HEK293 (cell line): ENCODE data around the gene CADPS.

ENCODE experiments used
- BCL11B ChIP-seq: fragments of 450-650 bp; formaldehyde crosslinking; IDR thresholded peaks from 2 replicates; pipeline ENCODE4 v1.5.1; 2016; ENCODE audit warnings: low read depth, missing biosample characterization, missing genetic modification characterization
- EGR2 ChIP-seq: fragments of 450-650 bp; formaldehyde crosslinking; IDR thresholded peaks from 2 replicates; pipeline ENCODE4 v1.5.1; 2016; ENCODE audit warnings: low read depth, missing biosample characterization, missing genetic modification characterization
- GLIS2 ChIP-seq: fragments of 450-650 bp; formaldehyde crosslinking; IDR thresholded peaks from 2 replicates; pipeline ENCODE4 v1.5.1; 2016; ENCODE audit warnings: missing biosample characterization, missing genetic modification characterization
- KLF7 ChIP-seq: fragments of 450-650 bp; formaldehyde crosslinking; IDR thresholded peaks from 2 replicates; pipeline ENCODE4 v1.5.1; 2016; ENCODE audit warnings: missing biosample characterization, missing genetic modification characterization, borderline replicate concordance
- MEIS1 ChIP-seq: sonication (generic); formaldehyde crosslinking; IDR thresholded peaks from 2 replicates; pipeline ENCODE4 v1.8.1; 2022; ENCODE audit warnings: missing genetic modification reagents, mild to moderate bottlenecking, borderline replicate concordance
- MZF1 ChIP-seq: fragments of 450-650 bp; formaldehyde crosslinking; IDR thresholded peaks from 2 replicates; pipeline ENCODE4 v1.5.1; 2017; ENCODE audit warnings: missing biosample characterization, missing genetic modification characterization, borderline replicate concordance
- SP2 ChIP-seq: fragments of 450-650 bp; formaldehyde crosslinking; IDR thresholded peaks from 2 replicates; pipeline ENCODE4 v1.5.1; 2016; ENCODE audit warnings: missing biosample characterization, missing genetic modification characterization
- ZEB2 ChIP-seq: fragments of 450-650 bp; formaldehyde crosslinking; IDR thresholded peaks from 2 replicates; pipeline ENCODE4 v1.5.1; 2016; ENCODE audit warnings: missing biosample characterization, missing genetic modification characterization
- ZFHX2 ChIP-seq: fragments of 450-650 bp; formaldehyde crosslinking; conservative IDR thresholded peaks from 2 replicates; pipeline ENCODE4 v1.5.1; 2016; ENCODE audit warnings: missing biosample characterization, missing genetic modification characterization
- ZFP3 ChIP-seq: fragments of 450-650 bp; formaldehyde crosslinking; IDR thresholded peaks from 2 replicates; pipeline ENCODE4 v1.5.1; 2016; ENCODE audit warnings: low read depth, missing biosample characterization, missing genetic modification characterization
- ZNF112 ChIP-seq: fragments of 450-650 bp; formaldehyde crosslinking; IDR thresholded peaks from 2 replicates; pipeline ENCODE4 v1.5.0; 2017; ENCODE audit warnings: missing biosample characterization, missing genetic modification characterization
- ZNF133 ChIP-seq: fragments of 450-650 bp; formaldehyde crosslinking; IDR thresholded peaks from 2 replicates; pipeline ENCODE4 v1.5.1; 2016; ENCODE audit warnings: missing biosample characterization, missing genetic modification characterization
- ZNF138 ChIP-seq: fragments of 450-650 bp; formaldehyde crosslinking; IDR thresholded peaks from 2 replicates; pipeline ENCODE4 v1.5.1; 2016; ENCODE audit warnings: missing biosample characterization, missing genetic modification characterization, borderline replicate concordance
- ZNF146 ChIP-seq: fragments of 450-650 bp; formaldehyde crosslinking; IDR thresholded peaks from 2 replicates; pipeline ENCODE4 v1.5.1; 2016; ENCODE audit warnings: missing biosample characterization, missing genetic modification characterization
- ZNF169 ChIP-seq: fragments of 450-650 bp; formaldehyde crosslinking; IDR thresholded peaks from 2 replicates; pipeline ENCODE4 v1.5.1; 2016; ENCODE audit warnings: missing biosample characterization, missing genetic modification characterization
- ZNF202 ChIP-seq: fragments of 450-650 bp; formaldehyde crosslinking; IDR thresholded peaks from 2 replicates; pipeline ENCODE4 v1.5.1; 2016; ENCODE audit warnings: missing biosample characterization, missing genetic modification characterization, borderline replicate concordance
- ZNF23 ChIP-seq: fragments of 450-650 bp; formaldehyde crosslinking; IDR thresholded peaks from 2 replicates; pipeline ENCODE4 v1.5.1; 2016; ENCODE audit warnings: missing biosample characterization, missing genetic modification characterization, borderline replicate concordance
- ZNF350 ChIP-seq: fragments of 450-650 bp; formaldehyde crosslinking; IDR thresholded peaks from 2 replicates; pipeline ENCODE4 v1.5.0; 2017; ENCODE audit warnings: missing biosample characterization, mild to moderate bottlenecking, missing genetic modification characterization
- ZNF37A ChIP-seq: fragments of 450-650 bp; IDR thresholded peaks from 2 replicates; pipeline ENCODE4 v1.5.1; 2018; ENCODE audit warnings: missing biosample characterization, missing genetic modification characterization
- ZNF423 ChIP-seq: fragments of 450-650 bp; formaldehyde crosslinking; IDR thresholded peaks from 2 replicates; pipeline ENCODE4 v1.5.1; 2016; ENCODE audit warnings: missing biosample characterization, missing genetic modification characterization
- ZNF473 ChIP-seq: fragments of 450-650 bp; formaldehyde crosslinking; IDR thresholded peaks from 2 replicates; pipeline ENCODE4 v1.5.1; 2017; ENCODE audit warnings: missing biosample characterization, missing genetic modification characterization
- ZNF513 ChIP-seq: fragments of 450-650 bp; IDR thresholded peaks from 2 replicates; pipeline ENCODE4 v1.5.1; 2018; ENCODE audit warnings: missing biosample characterization, missing genetic modification characterization
- ZNF555 ChIP-seq: fragments of 450-650 bp; formaldehyde crosslinking; conservative IDR thresholded peaks from 2 replicates; pipeline ENCODE4 v1.5.1; 2017; ENCODE audit warnings: missing biosample characterization, mild to moderate bottlenecking, missing genetic modification characterization, inconsistent platforms
- ZNF600 ChIP-seq: fragments of 450-650 bp; formaldehyde crosslinking; IDR thresholded peaks from 2 replicates; pipeline ENCODE4 v1.5.1; 2016; ENCODE audit warnings: missing biosample characterization, missing genetic modification characterization
- ZNF621 ChIP-seq: fragments of 450-650 bp; formaldehyde crosslinking; IDR thresholded peaks from 2 replicates; pipeline ENCODE4 v1.5.1; 2017; ENCODE audit warnings: missing biosample characterization, missing genetic modification characterization
- ZNF658 ChIP-seq: fragments of 450-650 bp; formaldehyde crosslinking; IDR thresholded peaks from 2 replicates; pipeline ENCODE4; 2016; ENCODE audit warnings: missing biosample characterization, missing genetic modification characterization
- ZNF660 ChIP-seq: fragments of 450-650 bp; IDR thresholded peaks from 2 replicates; pipeline ENCODE4 v1.5.1; 2018; ENCODE audit warnings: missing biosample characterization, mild to moderate bottlenecking, missing genetic modification characterization
- ZNF677 ChIP-seq: fragments of 450-650 bp; IDR thresholded peaks from 2 replicates; pipeline ENCODE4 v1.5.0; 2018; ENCODE audit warnings: missing biosample characterization, mild to moderate bottlenecking, missing genetic modification characterization, moderate library complexity
- ZNF747 ChIP-seq: fragments of 450-650 bp; formaldehyde crosslinking; IDR thresholded peaks from 2 replicates; pipeline ENCODE4 v1.5.1; 2016; ENCODE audit warnings: missing biosample characterization, missing genetic modification characterization
- ZNF76 ChIP-seq: fragments of 450-650 bp; formaldehyde crosslinking; IDR thresholded peaks from 2 replicates; pipeline ENCODE4; 2016; ENCODE audit warnings: low read depth, missing biosample characterization, missing genetic modification characterization, borderline replicate concordance
- ZNF830 ChIP-seq: fragments of 450-650 bp; IDR thresholded peaks from 2 replicates; pipeline ENCODE4 v1.5.0; 2018; ENCODE audit warnings: missing biosample characterization, missing genetic modification characterization, low read depth, mild to moderate bottlenecking, moderate library complexity
- ZSCAN30 ChIP-seq: fragments of 450-650 bp; IDR thresholded peaks from 2 replicates; pipeline ENCODE4 v1.5.1; 2018; ENCODE audit warnings: missing biosample characterization, mild to moderate bottlenecking, missing genetic modification characterization, moderate library complexity
- TF ChIP-seq, protein P1 (sequence below): fragments of 450-650 bp; formaldehyde crosslinking; conservative IDR thresholded peaks from 2 replicates; pipeline ENCODE4 v1.5.1; 2016; ENCODE audit warnings: low read depth, missing biosample characterization, missing genetic modification characterization

The CADPS gene

DNA sequence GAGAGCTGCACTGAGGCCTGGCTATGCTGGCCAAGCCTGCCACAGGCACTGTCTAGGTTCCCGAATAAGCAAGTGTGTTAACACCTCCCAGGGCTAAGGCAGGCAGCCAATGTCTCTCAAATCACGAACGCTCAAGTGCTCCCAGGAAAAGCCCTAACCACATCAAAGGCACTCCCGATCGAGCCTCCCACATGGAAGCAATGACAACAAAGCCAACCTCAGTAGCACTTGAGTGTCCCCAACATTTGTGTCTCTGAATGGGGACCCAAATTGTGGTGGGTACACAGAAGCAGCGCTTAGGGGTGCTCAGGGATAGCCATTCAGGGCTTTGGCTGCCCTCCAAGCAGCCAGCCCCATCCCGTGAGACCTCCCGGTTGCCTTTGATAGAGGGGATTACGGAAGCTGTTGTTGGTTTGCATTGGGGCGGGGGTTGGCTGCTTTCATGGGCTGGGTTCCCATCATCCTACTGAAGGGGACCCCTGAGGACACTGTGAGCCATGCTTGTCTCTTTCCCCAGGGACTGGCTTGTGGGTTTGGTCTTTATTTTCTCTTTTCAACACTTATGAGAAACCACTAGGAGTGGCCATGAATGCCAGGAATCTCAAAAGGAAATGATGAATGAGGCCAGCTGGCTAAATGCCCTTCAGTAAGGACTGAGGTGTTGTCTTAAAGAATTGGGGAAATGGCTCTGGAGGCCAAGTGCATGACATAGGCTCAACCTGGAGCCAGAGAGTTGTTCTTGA lies 267.8 kb downstream of the CADPS start (continued):
- TF ChIP-seq ZNF138 (tag by site-specific recombination) (no peak), ZNF37A (tag by site-specific recombination) (no peak), ZNF660 (tag by site-specific recombination) (no peak), ZNF350 (tag by site-specific recombination) (no peak), ZFP3 (tag by site-specific recombination) (no peak), ZNF146 (tag by site-specific recombination) (no peak), ZNF23 (no peak), ZNF677 (tag by site-specific recombination) (no peak), ZNF513 (tag by site-specific recombination) (no peak), ZFHX2 (peak; percentile 67), ZNF830 (tag by site-specific recombination) (no peak), ZNF112 (tag by site-specific recombination) (no peak), EGR2 (tag by site-specific recombination) (no peak), MZF1 (tag by site-specific recombination) (no peak; the same call in 1 of the 2 replicates), ZNF747 (tag by site-specific recombination) (no peak), ZNF423 (tag by site-specific recombination) (0 out of 2 replicates have a peak, but pooled peaks have one; percentile 69), ZNF169 (tag by site-specific recombination) (no peak), ZSCAN30 (tag by site-specific recombination) (no peak), MEIS1 (no peak), ZNF473 (tag by site-specific recombination) (no peak), ZNF600 (tag by site-specific recombination) (no peak), ZNF555 (no peak), ZNF658 (tag by site-specific recombination) (no peak), BCL11B (no peak), ZNF76 (tag by site-specific recombination) (no peak; the same call in 1 of the 2 replicates), ZNF621 (tag by site-specific recombination) (no peak), SP2 (tag by site-specific recombination) (no peak), ZNF202 (tag by site-specific recombination) (no peak), ZEB2 (tag by site-specific recombination) (no peak), ZNF133 (no peak), GLIS2 (no peak), KLF7 (tag by site-specific recombination) (peak; percentile 21; the same call in 1 of the 2 replicates)
- TF ChIP-seq, protein P1, sequence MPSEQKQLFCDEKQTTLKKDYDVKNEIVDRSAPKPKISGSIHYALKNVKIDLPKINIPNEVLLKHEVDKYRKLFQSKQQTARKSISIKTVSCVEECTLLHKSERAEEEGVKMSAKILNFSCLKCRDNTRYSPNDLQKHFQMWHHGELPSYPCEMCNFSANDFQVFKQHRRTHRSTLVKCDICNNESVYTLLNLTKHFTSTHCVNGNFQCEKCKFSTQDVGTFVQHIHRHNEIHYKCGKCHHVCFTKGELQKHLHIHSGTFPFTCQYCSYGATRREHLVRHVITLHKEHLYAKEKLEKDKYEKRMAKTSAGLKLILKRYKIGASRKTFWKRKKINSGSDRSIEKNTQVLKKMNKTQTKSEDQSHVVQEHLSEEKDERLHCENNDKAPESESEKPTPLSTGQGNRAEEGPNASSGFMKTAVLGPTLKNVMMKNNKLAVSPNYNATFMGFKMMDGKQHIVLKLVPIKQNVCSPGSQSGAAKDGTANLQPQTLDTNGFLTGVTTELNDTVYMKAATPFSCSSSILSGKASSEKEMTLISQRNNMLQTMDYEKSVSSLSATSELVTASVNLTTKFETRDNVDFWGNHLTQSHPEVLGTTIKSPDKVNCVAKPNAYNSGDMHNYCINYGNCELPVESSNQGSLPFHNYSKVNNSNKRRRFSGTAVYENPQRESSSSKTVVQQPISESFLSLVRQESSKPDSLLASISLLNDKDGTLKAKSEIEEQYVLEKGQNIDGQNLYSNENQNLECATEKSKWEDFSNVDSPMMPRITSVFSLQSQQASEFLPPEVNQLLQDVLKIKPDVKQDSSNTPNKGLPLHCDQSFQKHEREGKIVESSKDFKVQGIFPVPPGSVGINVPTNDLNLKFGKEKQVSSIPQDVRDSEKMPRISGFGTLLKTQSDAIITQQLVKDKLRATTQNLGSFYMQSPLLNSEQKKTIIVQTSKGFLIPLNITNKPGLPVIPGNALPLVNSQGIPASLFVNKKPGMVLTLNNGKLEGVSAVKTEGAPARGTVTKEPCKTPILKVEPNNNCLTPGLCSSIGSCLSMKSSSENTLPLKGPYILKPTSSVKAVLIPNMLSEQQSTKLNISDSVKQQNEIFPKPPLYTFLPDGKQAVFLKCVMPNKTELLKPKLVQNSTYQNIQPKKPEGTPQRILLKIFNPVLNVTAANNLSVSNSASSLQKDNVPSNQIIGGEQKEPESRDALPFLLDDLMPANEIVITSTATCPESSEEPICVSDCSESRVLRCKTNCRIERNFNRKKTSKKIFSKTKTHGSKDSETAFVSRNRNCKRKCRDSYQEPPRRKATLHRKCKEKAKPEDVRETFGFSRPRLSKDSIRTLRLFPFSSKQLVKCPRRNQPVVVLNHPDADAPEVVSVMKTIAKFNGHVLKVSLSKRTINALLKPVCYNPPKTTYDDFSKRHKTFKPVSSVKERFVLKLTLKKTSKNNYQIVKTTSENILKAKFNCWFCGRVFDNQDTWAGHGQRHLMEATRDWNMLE (tag by site-specific recombination), result no peak
